Lower lobe of right lung (tissue), 2 donors: ENCODE measurements around the gene PRDX6. TPM values are rescaled to one million over a fixed set of nuclear protein-coding genes. Genes with fewer than 3 reads are reported as not detected.
"Not testable (repeated sequence)": the region's sequence is repeated elsewhere in the genome, so short reads cannot be mapped to it uniquely, and the experiment has no call there.

Experiments used
- ATAC-seq, 2 donors: fragments of 200-7000 bp; cut with Tn5 transposase; one replicate each; pipeline ENCODE4 v1.9.1; 2020 to 2022; ENCODE audit warnings: mild to moderate bottlenecking in 2 of 2, moderate library complexity in 2 of 2
- DNase-seq: peaks from one replicate; pipeline ENCODE4 v3.0.0-alpha.2; 2020
- H3K27ac ChIP-seq: fragments of 200-600 bp; one replicate; pipeline ENCODE4 v1.8.0; 2022
- H3K27me3 ChIP-seq: fragments of 200-600 bp; one replicate; pipeline ENCODE4 v1.8.0; 2022; ENCODE audit warnings: low read depth
- H3K36me3 ChIP-seq: fragments of 200-600 bp; one replicate; pipeline ENCODE4 v1.8.0; 2022; ENCODE audit warnings: mild to moderate bottlenecking
- H3K4me1 ChIP-seq: fragments of 200-600 bp; one replicate; pipeline ENCODE4 v1.8.0; 2022
- H3K4me3 ChIP-seq: fragments of 200-600 bp; one replicate; pipeline ENCODE4 v1.8.0; 2022; ENCODE audit warnings: mild to moderate bottlenecking
- H3K9me3 ChIP-seq: fragments of 200-600 bp; one replicate; pipeline ENCODE4 v1.8.0; 2022
- intact Hi-C: fragments of 100-400 bp; cut with DNase I; formaldehyde crosslinking; loops from one replicate; pipeline ENCODE4 v1.11.0; 2022
- total RNA-seq: library from RNA; stranded (reverse); fragmentation: NEBNext Ultra II Directional; extraction: Animal tissue kit (Norgen Biotek cat#: 25700); gene quantifications from one replicate; pipeline ENCODE4 v1.2.1, GENCODE V29; 2021
- TF ChIP-seq, protein P1 (sequence below): fragments of 200-600 bp; IDR thresholded peaks from one replicate; pipeline ENCODE4 v1.8.0; 2022; ENCODE audit warnings: antibody characterized with exemption, mild to moderate bottlenecking
- donor health status: DM: no; HTN: yes; CAD: no; lungs with severe emphysema.

The PRDX6 gene
- total RNA-seq, 1 donor from 2014 or later: 187 TPM

DNA sequence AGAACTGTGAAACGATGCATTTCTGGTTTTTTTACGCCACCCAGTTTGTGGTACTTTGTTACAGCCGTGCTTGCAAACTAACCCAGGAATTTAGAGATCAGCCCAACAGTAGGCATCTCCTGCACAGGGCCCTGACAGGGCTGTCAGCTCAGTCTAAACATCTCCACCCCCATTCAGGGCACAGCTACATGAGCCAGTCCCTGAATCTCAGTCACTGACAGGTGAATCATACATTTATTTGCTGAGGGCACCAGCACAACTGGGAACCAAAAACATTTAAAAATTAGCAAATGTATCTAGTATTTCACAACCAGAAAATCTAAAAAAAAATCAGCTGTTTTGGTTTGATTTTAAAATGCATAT lies 30.7 kb downstream of the PRDX6 start:
- Histone ChIP-seq H3K4me1 (no peaks in the 10 kb centered on the region), H3K36me3 (no peaks in the 10 kb centered on the region), H3K9me3 (no peaks in the 10 kb centered on the region), H3K27me3 (no peaks in the 10 kb centered on the region), H3K4me3 (no peak overlapping the region), H3K27ac (peak overlapping the region; percentile 60)
- TF ChIP-seq, protein P1, sequence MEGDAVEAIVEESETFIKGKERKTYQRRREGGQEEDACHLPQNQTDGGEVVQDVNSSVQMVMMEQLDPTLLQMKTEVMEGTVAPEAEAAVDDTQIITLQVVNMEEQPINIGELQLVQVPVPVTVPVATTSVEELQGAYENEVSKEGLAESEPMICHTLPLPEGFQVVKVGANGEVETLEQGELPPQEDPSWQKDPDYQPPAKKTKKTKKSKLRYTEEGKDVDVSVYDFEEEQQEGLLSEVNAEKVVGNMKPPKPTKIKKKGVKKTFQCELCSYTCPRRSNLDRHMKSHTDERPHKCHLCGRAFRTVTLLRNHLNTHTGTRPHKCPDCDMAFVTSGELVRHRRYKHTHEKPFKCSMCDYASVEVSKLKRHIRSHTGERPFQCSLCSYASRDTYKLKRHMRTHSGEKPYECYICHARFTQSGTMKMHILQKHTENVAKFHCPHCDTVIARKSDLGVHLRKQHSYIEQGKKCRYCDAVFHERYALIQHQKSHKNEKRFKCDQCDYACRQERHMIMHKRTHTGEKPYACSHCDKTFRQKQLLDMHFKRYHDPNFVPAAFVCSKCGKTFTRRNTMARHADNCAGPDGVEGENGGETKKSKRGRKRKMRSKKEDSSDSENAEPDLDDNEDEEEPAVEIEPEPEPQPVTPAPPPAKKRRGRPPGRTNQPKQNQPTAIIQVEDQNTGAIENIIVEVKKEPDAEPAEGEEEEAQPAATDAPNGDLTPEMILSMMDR: no peak
- ATAC-seq (peak in 1 of 2 donors; percentile 17), DNase-seq (no peak)
- intact Hi-C loops: no loop called here

DNA sequence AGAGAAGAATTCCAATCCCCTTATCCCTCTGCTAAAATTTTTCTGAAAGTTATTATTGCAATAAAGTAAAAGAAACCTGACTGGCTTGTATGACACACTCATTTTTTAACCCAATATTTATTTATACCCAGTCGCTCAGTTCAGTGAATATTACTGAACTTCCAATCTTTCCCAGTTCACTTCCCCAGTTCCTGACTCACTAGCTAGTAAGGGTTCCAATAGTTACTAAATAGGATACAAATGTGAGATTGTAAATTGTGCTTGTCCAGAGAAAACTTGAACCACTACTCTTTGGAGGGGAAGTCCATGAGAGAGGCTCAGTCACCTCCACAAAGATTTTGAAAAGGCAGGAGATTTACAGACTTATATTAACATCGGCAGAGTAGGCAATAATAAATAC lies 31.4 kb downstream of the PRDX6 start:
- Histone ChIP-seq H3K9me3 (no peaks in the 10 kb centered on the region), H3K27me3 (no peaks in the 10 kb centered on the region), H3K27ac (no peak overlapping the region), H3K4me1 (no peaks in the 10 kb centered on the region), H3K4me3 (no peak overlapping the region), H3K36me3 (no peaks in the 10 kb centered on the region)
- DNase-seq (no peak), ATAC-seq (no peak)
- intact Hi-C loops: no loop called here
- TF ChIP-seq, protein P1: no peak

DNA sequence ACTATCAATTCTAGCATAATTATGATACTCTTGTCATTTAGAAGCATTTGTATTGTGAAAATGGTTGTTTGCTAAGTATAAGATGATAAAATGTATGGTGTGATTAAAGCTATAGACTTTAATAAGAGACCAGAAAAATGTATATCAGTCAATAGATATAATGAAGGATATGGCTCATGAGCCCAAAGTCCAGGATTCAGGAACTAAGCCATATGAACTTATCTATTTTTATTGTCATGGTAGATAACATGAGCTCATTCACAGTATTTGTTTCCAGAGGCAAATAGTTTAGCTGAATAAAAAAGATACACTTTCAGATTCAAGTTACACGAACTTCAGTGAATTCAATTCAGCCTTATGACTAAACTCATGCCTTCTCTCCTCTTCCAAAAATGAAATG lies 32.7 kb downstream of the PRDX6 start:
- Histone ChIP-seq H3K4me3 (no peak overlapping the region), H3K27ac (no peak overlapping the region), H3K27me3 (no peaks in the 10 kb centered on the region), H3K36me3 (no peaks in the 10 kb centered on the region), H3K9me3 (no peaks in the 10 kb centered on the region), H3K4me1 (no peaks in the 10 kb centered on the region)
- intact Hi-C loops: no loop called here
- ATAC-seq (no peak), DNase-seq (no peak)
- TF ChIP-seq, protein P1: no peak

DNA sequence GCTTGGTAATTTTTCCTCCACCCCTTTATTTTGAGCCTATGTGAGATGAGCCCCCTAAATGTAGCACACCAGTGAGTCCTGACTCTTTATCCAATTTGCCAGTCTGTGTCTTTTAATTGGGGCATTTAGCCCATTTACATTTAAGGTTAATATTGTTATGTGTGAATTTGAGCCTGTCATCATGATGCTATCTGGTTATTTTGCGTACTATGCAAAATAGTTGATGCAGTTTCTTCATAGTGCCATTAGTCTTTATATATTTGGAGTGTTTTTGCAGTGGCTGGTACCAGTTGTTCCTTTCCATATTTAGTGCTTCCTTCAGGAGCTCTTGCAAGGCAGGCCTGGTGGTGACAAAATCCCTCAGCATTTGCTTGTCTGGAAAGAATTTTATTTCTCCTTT lies 37.4 kb downstream of the PRDX6 start:
- H3K9me3 ChIP-seq, H3K36me3 ChIP-seq, intact Hi-C loops, DNase-seq, H3K27me3 ChIP-seq, H3K4me1 ChIP-seq, ATAC-seq, H3K27ac ChIP-seq, H3K4me3 ChIP-seq: not testable (repeated sequence)

DNA sequence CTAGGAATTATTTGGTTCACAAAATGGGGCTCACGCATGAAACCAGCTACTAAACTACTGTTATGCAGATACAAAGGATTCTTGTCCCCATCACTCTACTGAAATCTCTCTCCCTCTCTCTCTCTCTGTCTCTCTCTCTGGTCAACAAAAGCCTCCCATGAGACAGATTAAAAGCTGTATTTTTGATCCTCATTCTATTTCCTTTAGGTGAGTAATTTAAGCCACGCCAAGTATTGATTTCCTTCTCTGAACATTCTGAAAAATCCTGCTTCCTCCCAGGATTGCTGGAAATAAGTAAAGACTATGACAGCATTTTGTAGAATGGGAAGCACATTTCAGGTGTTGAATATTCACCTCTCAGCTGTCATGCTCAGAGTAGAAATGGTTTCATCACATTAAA lies 43.7 kb downstream of the PRDX6 start:
- DNase-seq (no peak), ATAC-seq (no peak)
- Histone ChIP-seq H3K9me3 (no peaks in the 10 kb centered on the region), H3K4me1 (no peaks in the 10 kb centered on the region), H3K4me3 (no peak overlapping the region), H3K27me3 (no peaks in the 10 kb centered on the region), H3K27ac (no peak overlapping the region), H3K36me3 (no peaks in the 10 kb centered on the region)
- TF ChIP-seq, protein P1: no peak
- intact Hi-C loops: no loop called here

DNA sequence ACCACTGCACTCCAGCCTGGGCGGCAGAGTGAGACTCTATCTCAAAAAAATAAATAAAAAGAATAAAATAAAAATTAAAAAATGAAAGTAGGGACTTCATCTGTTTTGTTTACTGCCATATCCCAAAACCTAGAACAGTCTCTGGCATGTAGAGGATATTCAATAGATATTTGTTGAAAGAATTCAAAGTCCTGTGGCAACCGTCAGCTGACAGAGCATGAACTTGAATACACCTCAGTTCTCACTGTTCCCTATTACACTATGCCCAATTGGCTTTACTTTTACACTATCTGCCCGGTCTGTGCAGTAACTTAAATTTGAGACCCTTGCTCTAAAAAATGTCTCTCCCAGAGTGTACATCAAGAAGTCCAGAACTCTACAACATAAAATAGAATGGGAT lies 46.2 kb downstream of the PRDX6 start:
- no peaks in the 10 kb centered on the region for H3K27me3 ChIP-seq
- H3K27ac ChIP-seq: no peak overlapping the region
- H3K9me3 ChIP-seq: no peaks in the 10 kb centered on the region
- H3K4me1 ChIP-seq: no peaks in the 10 kb centered on the region
- no peak for DNase-seq
- H3K36me3 ChIP-seq: no peaks in the 10 kb centered on the region
- intact Hi-C loops: no loop called here
- no peak overlapping the region for H3K4me3 ChIP-seq
- TF ChIP-seq, protein P1: no peak
- ATAC-seq: no peak
